Keratinocyte (primary cell): Measurements from ENCODE around the gene OSBPL5. TPM values are rescaled to one million over a fixed set of nuclear protein-coding genes. Genes with fewer than 3 reads are reported as not detected.

ENCODE experiments used
- DNase-seq: peaks from one replicate; pipeline ENCODE4 v3.0.0-alpha.2; 2011; ENCODE audit warnings: low read depth, missing footprints, low spot score
- FAIRE-seq: peaks from 2 replicates; lab custom pipeline; 2011; peaks lifted over from hg19 to GRCh38; lab: Jason Lieb, UNC
- H2AFZ ChIP-seq: 2 replicates; pipeline ENCODE4 v1.6.0; 2012; ENCODE audit warnings: low read length, control low read depth, inconsistent platforms; ENCODE audit not compliant: control insufficient read depth
- H3K27ac ChIP-seq: 2 replicates; pipeline ENCODE4 v1.5.1; 2011; ENCODE audit warnings: low read length; ENCODE audit not compliant: control insufficient read depth, insufficient read depth
- H3K27me3 ChIP-seq: 3 replicates; pipeline ENCODE4 v1.6.0; 2011; ENCODE audit warnings: low read length; ENCODE audit not compliant: control insufficient read depth, insufficient read depth; ENCODE audit errors: extremely low read depth
- H3K36me3 ChIP-seq, 2 experiments: 2 replicates in 1 of 2; 3 replicates in 1 of 2; pipeline ENCODE4 v1.5.1; 2011; ENCODE audit warnings: low read length in 2 of 2, mild to moderate bottlenecking in 1 of 2; ENCODE audit not compliant: control insufficient read depth in 2 of 2, insufficient read depth in 2 of 2; ENCODE audit errors: extremely low read depth in 1 of 2
- H3K4me1 ChIP-seq: 3 replicates; pipeline ENCODE4 v1.5.1; 2011; ENCODE audit warnings: low read length; ENCODE audit not compliant: control insufficient read depth, insufficient read depth; ENCODE audit errors: extremely low read depth
- H3K4me2 ChIP-seq: 3 replicates; pipeline ENCODE4 v1.6.0; 2011; ENCODE audit warnings: low read depth, low read length; ENCODE audit not compliant: control insufficient read depth, insufficient read depth; ENCODE audit errors: extremely low read depth
- H3K4me3 ChIP-seq, 3 experiments: fragments of 200-600 bp in 1 of 3; sonication (generic) in 1 of 3; 2 replicates in 2 of 3; 3 replicates in 1 of 3; pipeline ENCODE4 v1.5.1; 2011 to 2016; ENCODE audit warnings: low read length in 3 of 3, mild to moderate bottlenecking in 3 of 3, control low read depth in 2 of 3, inconsistent platforms in 1 of 3, low read depth in 1 of 3, mixed read lengths in 1 of 3, mixed run types in 1 of 3, moderate library complexity in 1 of 3; ENCODE audit not compliant: control insufficient read depth in 2 of 3, insufficient read depth in 2 of 3; ENCODE audit errors: extremely low read depth in 1 of 3
- H3K79me2 ChIP-seq: 2 replicates; pipeline ENCODE4 v1.6.0; 2012; ENCODE audit warnings: low read length; ENCODE audit not compliant: control insufficient read depth, insufficient read depth
- H3K9ac ChIP-seq: 3 replicates; pipeline ENCODE4 v1.6.0; 2011; ENCODE audit warnings: low read length; ENCODE audit not compliant: control insufficient read depth, insufficient read depth; ENCODE audit errors: extremely low read depth
- H3K9me1 ChIP-seq: 3 replicates; pipeline ENCODE4 v1.6.0; 2011; ENCODE audit warnings: low read length; ENCODE audit not compliant: control insufficient read depth, insufficient read depth; ENCODE audit errors: extremely low read depth
- H3K9me3 ChIP-seq: 2 replicates; pipeline ENCODE4 v1.5.1; 2012; ENCODE audit warnings: low read depth, low read length; ENCODE audit not compliant: control insufficient read depth
- H4K20me1 ChIP-seq: 3 replicates; pipeline ENCODE4 v1.6.0; 2011; ENCODE audit warnings: low read length; ENCODE audit not compliant: control insufficient read depth, insufficient read depth; ENCODE audit errors: extremely low read depth
- CTCF ChIP-seq, 3 experiments: IDR thresholded peaks in 1 of 3; conservative IDR thresholded peaks in 1 of 3; optimal IDR thresholded peaks in 1 of 3; 2 replicates in 2 of 3; 3 replicates in 1 of 3; pipeline versions ENCODE3 to v1.5.1; 2011; ENCODE audit warnings: low read length in 3 of 3, mild to moderate bottlenecking in 3 of 3, moderate library complexity in 2 of 3, control low read depth in 1 of 3, inconsistent platforms in 1 of 3; ENCODE audit not compliant: insufficient read depth in 2 of 3; ENCODE audit errors: extremely low read depth in 1 of 3
- EZH2 ChIP-seq: IDR thresholded peaks from one replicate; pipeline ENCODE4 v1.6.1; 2012; ENCODE audit warnings: inconsistent platforms, mild to moderate bottlenecking, low read length, moderate library complexity
- dilution Hi-C: fragments of 300-500 bp; cut with MboI; formaldehyde crosslinking; loops from one replicate; pipeline ENCODE4 v1.7.0; 2020; ENCODE audit warnings: low sequenced_read_pairs; ENCODE audit not compliant: extremely low pct_ligation_motif_present
- polyA plus RNA-seq, 5 experiments: library from polyadenylated mRNA; depleted of rRNA in 3 of 5; stranded (reverse) in 3 of 5; stranded (forward) in 1 of 5; unstranded in 1 of 5; fragments of >200 nt; gene quantifications; 1 replicate in 1 of 5; 2 replicates in 3 of 5; 3 replicates in 1 of 5; pipeline versions ENCODE4 v1.2.1 to v1.2.3, GENCODE V29; 2011 to 2012; ENCODE audit warnings: missing spikeins in 2 of 5, low read depth in 1 of 5, low replicate concordance in 1 of 5

Gene OSBPL5
- polyA plus RNA-seq, 1 donor (not counting 4 experiments of a cell fraction or from before 2014, with no cell fraction given) = 3.0 TPM

- H3K4me3 ChIP-seq = no peak overlapping the region
- H3K4me1 ChIP-seq = no peaks in the 10 kb centered on the region
- TF ChIP-seq CTCF (optimal IDR thresholded peaks at IDR 0.05 in 1 of 3, IDR thresholded peaks at IDR 0.05 in 1 of 3, conservative IDR thresholded peaks at IDR 0.05 in 1 of 3; ENCODE audit: extremely low read depth in 1 of 3, insufficient read depth in 2 of 3, low read length in 3 of 3) = no peak
- TF ChIP-seq EZH2 = no peak
- dilution Hi-C loops = no loop called here
- peaks cover 6% of the 10 kb centered on the region for H4K20me1 ChIP-seq
- no peaks in the 10 kb centered on the region for H3K9me3 ChIP-seq
- FAIRE-seq (no peak), DNase-seq (no peak)
- H3K4me2 ChIP-seq = no peak overlapping the region
- H3K27me3 ChIP-seq = no peaks in the 10 kb centered on the region
- H3K9me1 ChIP-seq = no peaks in the 10 kb centered on the region
- no peak overlapping the region for H3K9ac ChIP-seq
- H3K79me2 ChIP-seq = no peaks in the 10 kb centered on the region
- no peaks in the 10 kb centered on the region for H3K36me3 ChIP-seq
- no peak overlapping the region for H2AFZ ChIP-seq
- no peak overlapping the region for H3K27ac ChIP-seq
Observed at GRCh38 chr11:3138178-3139085, 26.7 kb downstream of the OSBPL5 start.

GRCh38 chr11:3137486-3138177 is 27.5 kb downstream of the OSBPL5 start:
- dilution Hi-C loops = no loop called here
- DNase-seq (no peak), FAIRE-seq (no peak)
- H3K9ac ChIP-seq = no peak overlapping the region
- no peaks in the 10 kb centered on the region for H3K79me2 ChIP-seq
- H3K4me1 ChIP-seq = no peaks in the 10 kb centered on the region
- H3K27ac ChIP-seq = no peak overlapping the region
- peaks cover 6% of the 10 kb centered on the region for H4K20me1 ChIP-seq
- H3K36me3 ChIP-seq = no peaks in the 10 kb centered on the region
- no peak overlapping the region for H3K4me3 ChIP-seq
- no peaks in the 10 kb centered on the region for H3K9me3 ChIP-seq
- H3K4me2 ChIP-seq = no peak overlapping the region
- H2AFZ ChIP-seq = no peak overlapping the region
- no peaks in the 10 kb centered on the region for H3K9me1 ChIP-seq
- H3K27me3 ChIP-seq = no peaks in the 10 kb centered on the region
- TF ChIP-seq EZH2 = no peak
